Liver (tissue), 3 donors: Measurements from ENCODE around the gene CMTM2.

Experiments used
- EGR1 ChIP-seq, 2 donors: IDR thresholded peaks; 2 replicates each; pipeline ENCODE4 v1.6.1; 2016 to 2018; ENCODE audit warnings: antibody characterized with exemption in 2 of 2, low read depth in 2 of 2
- JUND ChIP-seq, 2 donors: IDR thresholded peaks; 2 replicates each; pipeline ENCODE4 v1.6.1; 2016; ENCODE audit warnings: antibody characterized with exemption in 2 of 2
- RAD21 ChIP-seq, 2 donors: IDR thresholded peaks; 2 replicates each; pipeline ENCODE4 v1.6.1; 2016; ENCODE audit warnings: antibody characterized with exemption in 2 of 2, mild to moderate bottlenecking in 2 of 2
- RXRA ChIP-seq, 2 donors: IDR thresholded peaks; 2 replicates each; pipeline ENCODE4 v1.6.1; 2017 to 2018; ENCODE audit warnings: antibody characterized with exemption in 2 of 2, mild to moderate bottlenecking in 1 of 2
- SP1 ChIP-seq: IDR thresholded peaks from 2 replicates; pipeline ENCODE4 v1.6.1; 2018; ENCODE audit warnings: antibody characterized with exemption, mild to moderate bottlenecking
- TAF1 ChIP-seq: conservative IDR thresholded peaks from 2 replicates; pipeline ENCODE4 v1.6.1; 2016; ENCODE audit warnings: antibody characterized with exemption, mild to moderate bottlenecking
- YY1 ChIP-seq: IDR thresholded peaks from 2 replicates; pipeline ENCODE4 v1.6.1; 2016; ENCODE audit warnings: antibody characterized with exemption, mild to moderate bottlenecking
- TF ChIP-seq, protein P1 (sequence below): fragments of 150-350 bp; IDR thresholded peaks from 2 replicates; pipeline ENCODE4 v1.5.1; 2017; ENCODE audit warnings: improper control_type of control experiment, low read depth, low read length; ENCODE audit not compliant: missing input control
- TF ChIP-seq, protein P2 (sequence below): IDR thresholded peaks from 2 replicates; pipeline ENCODE4 v1.6.1; 2016; ENCODE audit warnings: antibody characterized with exemption
- donor health status: healthy.
- donor health status: healthy.

DNA sequence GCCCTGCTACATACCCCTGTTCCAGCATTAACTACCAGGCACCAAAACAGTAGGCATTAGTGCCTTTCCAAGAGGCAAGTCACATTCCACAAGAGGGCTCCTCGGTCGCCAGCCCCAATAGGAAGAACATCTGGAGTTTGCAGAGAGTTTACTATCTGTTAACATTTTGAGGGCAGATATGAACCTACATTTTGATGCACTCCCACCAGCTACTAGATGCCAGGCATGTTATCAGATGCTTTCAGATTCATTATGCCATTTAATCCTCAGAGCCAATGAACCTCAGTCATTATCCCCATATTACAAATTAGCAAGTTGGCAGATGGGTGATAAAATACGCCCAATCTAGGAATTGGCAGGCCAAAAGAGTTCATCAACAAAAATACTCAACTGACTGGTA lies 4.2 kb upstream of the CMTM2 start:
- TF ChIP-seq EGR1 (IDR thresholded peaks at IDR 0.05; ENCODE audit: low read depth in 2 of 2) (no peak), RXRA (IDR thresholded peaks at IDR 0.05) (no peak), JUND (IDR thresholded peaks at IDR 0.05) (no peak), YY1 (no peak), TAF1 (no peak), SP1 (no peak), RAD21 (IDR thresholded peaks at IDR 0.05) (no peak)
- TF ChIP-seq, protein P1, sequence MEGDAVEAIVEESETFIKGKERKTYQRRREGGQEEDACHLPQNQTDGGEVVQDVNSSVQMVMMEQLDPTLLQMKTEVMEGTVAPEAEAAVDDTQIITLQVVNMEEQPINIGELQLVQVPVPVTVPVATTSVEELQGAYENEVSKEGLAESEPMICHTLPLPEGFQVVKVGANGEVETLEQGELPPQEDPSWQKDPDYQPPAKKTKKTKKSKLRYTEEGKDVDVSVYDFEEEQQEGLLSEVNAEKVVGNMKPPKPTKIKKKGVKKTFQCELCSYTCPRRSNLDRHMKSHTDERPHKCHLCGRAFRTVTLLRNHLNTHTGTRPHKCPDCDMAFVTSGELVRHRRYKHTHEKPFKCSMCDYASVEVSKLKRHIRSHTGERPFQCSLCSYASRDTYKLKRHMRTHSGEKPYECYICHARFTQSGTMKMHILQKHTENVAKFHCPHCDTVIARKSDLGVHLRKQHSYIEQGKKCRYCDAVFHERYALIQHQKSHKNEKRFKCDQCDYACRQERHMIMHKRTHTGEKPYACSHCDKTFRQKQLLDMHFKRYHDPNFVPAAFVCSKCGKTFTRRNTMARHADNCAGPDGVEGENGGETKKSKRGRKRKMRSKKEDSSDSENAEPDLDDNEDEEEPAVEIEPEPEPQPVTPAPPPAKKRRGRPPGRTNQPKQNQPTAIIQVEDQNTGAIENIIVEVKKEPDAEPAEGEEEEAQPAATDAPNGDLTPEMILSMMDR = no peak
- TF ChIP-seq, protein P2, sequence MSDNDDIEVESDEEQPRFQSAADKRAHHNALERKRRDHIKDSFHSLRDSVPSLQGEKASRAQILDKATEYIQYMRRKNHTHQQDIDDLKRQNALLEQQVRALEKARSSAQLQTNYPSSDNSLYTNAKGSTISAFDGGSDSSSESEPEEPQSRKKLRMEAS = no peak
